IMR-90 (cell line): Measurements from ENCODE around the gene CORO1C. TPM values are rescaled to one million over a fixed set of nuclear protein-coding genes. Genes with fewer than 3 reads are reported as not detected.

Source experiments
- ATAC-seq: fragments of 200-7000 bp; cut with Tn5 transposase; 2 replicates; pipeline ENCODE4 v1.9.1; 2020; ENCODE audit warnings: low read depth, mild to moderate bottlenecking, moderate library complexity
- BruUV-seq: library from RNA; stranded (reverse); fragments of 400-500 nt; replicated peaks from 2 replicates; lab custom pipeline; 2021; lab: Mats Ljungman, UMichigan
- CTCF ChIA-PET: fragments of 300-600 bp; formaldehyde crosslinking; extraction: SDS; loops from one replicate; lab custom pipeline; 2021; ENCODE audit warnings: antibody characterized with exemption; lab: Yijun Ruan, JAX
- POLR2A ChIA-PET: fragments of 300-600 bp; sonication (Branson Sonifier 250); formaldehyde crosslinking; loops from one replicate; lab custom pipeline; 2022; ENCODE audit warnings: antibody characterized with exemption; ENCODE audit not compliant: unreplicated experiment; lab: Charles Lee
- DNase-seq: peaks from one replicate; pipeline ENCODE4 v3.0.0; 2013
- H2AFZ ChIP-seq: replicated peaks from 2 replicates; pipeline ENCODE3; 2013; ENCODE audit warnings: low read length, mild to moderate bottlenecking; ENCODE audit not compliant: poor library complexity
- H2AK5ac ChIP-seq: 2 replicates; pipeline ENCODE4 v1.6.1; 2013; ENCODE audit warnings: low read depth, low read length, inconsistent platforms
- H2AK9ac ChIP-seq: replicated peaks from 2 replicates; pipeline ENCODE3; 2013; ENCODE audit warnings: mild to moderate bottlenecking, low read depth, low read length, moderate library complexity; ENCODE audit not compliant: poor library complexity
- H2BK120ac ChIP-seq: 2 replicates; pipeline ENCODE4 v1.6.1; 2013; ENCODE audit warnings: low read depth, low read length, inconsistent platforms
- H2BK15ac ChIP-seq: 3 replicates; pipeline ENCODE4 v1.6.1; 2013; ENCODE audit warnings: low read depth, low read length, inconsistent platforms
- H2BK20ac ChIP-seq: 2 replicates; pipeline ENCODE4 v1.6.1; 2013; ENCODE audit warnings: low read depth, mild to moderate bottlenecking, inconsistent platforms, low read length, moderate library complexity
- H2BK5ac ChIP-seq: 2 replicates; pipeline ENCODE4 v1.6.1; 2013; ENCODE audit warnings: mild to moderate bottlenecking, low read depth, low read length, inconsistent platforms; ENCODE audit not compliant: poor library complexity, severe bottlenecking
- H3K14ac ChIP-seq: replicated peaks from 2 replicates; pipeline ENCODE4 v1.6.1; 2013; ENCODE audit warnings: low read depth, low read length, inconsistent platforms
- H3K18ac ChIP-seq: 2 replicates; pipeline ENCODE4 v1.6.1; 2013; ENCODE audit warnings: low read depth, low read length, control low read depth
- H3K23ac ChIP-seq: 2 replicates; pipeline ENCODE4 v1.6.1; 2013; ENCODE audit warnings: low read depth, low read length, inconsistent platforms
- H3K27ac ChIP-seq: 2 replicates; pipeline ENCODE4 v1.5.1; 2013; ENCODE audit warnings: mild to moderate bottlenecking, control low read depth, low read length; ENCODE audit not compliant: insufficient read depth
- H3K27me3 ChIP-seq: 2 replicates; pipeline ENCODE4 v1.6.1; 2013; ENCODE audit warnings: low read length; ENCODE audit not compliant: control insufficient read depth, insufficient read depth
- H3K36me3 ChIP-seq: 2 replicates; pipeline ENCODE4 v1.6.1; 2013; ENCODE audit warnings: low read length, mixed read lengths; ENCODE audit not compliant: control insufficient read depth, insufficient read depth
- H3K4ac ChIP-seq: 2 replicates; pipeline ENCODE4 v1.6.1; 2013; ENCODE audit warnings: low read depth, low read length, inconsistent platforms
- H3K4me1 ChIP-seq: 2 replicates; pipeline ENCODE4 v1.6.1; 2013; ENCODE audit warnings: low read length, mixed read lengths; ENCODE audit not compliant: control insufficient read depth, insufficient read depth
- H3K4me2 ChIP-seq: 2 replicates; pipeline ENCODE4 v1.6.1; 2013; ENCODE audit warnings: low read depth, mild to moderate bottlenecking, control low read depth, low read length, moderate library complexity
- H3K4me3 ChIP-seq: 2 replicates; pipeline ENCODE4 v1.5.1; 2013; ENCODE audit warnings: low read depth, mild to moderate bottlenecking, control low read depth, low read length, moderate library complexity; ENCODE audit not compliant: insufficient read depth
- H3K56ac ChIP-seq: 2 replicates; pipeline ENCODE4 v1.6.1; 2013; ENCODE audit warnings: low read length, inconsistent platforms; ENCODE audit not compliant: insufficient read depth; ENCODE audit errors: extremely low read depth
- H3K79me1 ChIP-seq, 2 experiments: 2 replicates each; pipeline ENCODE4 v1.6.1; 2013; ENCODE audit warnings: low read length in 2 of 2, inconsistent platforms in 1 of 2, low read depth in 1 of 2
- H3K9ac ChIP-seq: 2 replicates; pipeline ENCODE4 v1.6.1; 2013; ENCODE audit warnings: low read depth, low read length, control low read depth
- H3K9me1 ChIP-seq: 2 replicates; pipeline ENCODE4 v1.6.1; 2013; ENCODE audit warnings: low read length, inconsistent platforms; ENCODE audit not compliant: insufficient read depth
- H3K9me3 ChIP-seq: 2 replicates; pipeline ENCODE4 v1.6.1; 2013; ENCODE audit warnings: low read length; ENCODE audit not compliant: control insufficient read depth, insufficient read depth
- H4K20me1 ChIP-seq: 2 replicates; pipeline ENCODE4 v1.6.1; 2013; ENCODE audit warnings: low read length, inconsistent platforms; ENCODE audit not compliant: insufficient read depth
- H4K5ac ChIP-seq: 2 replicates; pipeline ENCODE4 v1.6.1; 2013; ENCODE audit warnings: mild to moderate bottlenecking, low read depth, low read length, control low read depth
- H4K8ac ChIP-seq, 2 experiments: 2 replicates each; pipeline ENCODE4 v1.6.1; 2013; ENCODE audit warnings: low read depth in 2 of 2, low read length in 2 of 2, control low read depth in 1 of 2, inconsistent platforms in 1 of 2
- H4K91ac ChIP-seq: 2 replicates; pipeline ENCODE4 v1.6.1; 2013; ENCODE audit warnings: low read depth, low read length, inconsistent platforms; ENCODE audit not compliant: insufficient read depth
- CTCF ChIP-seq: conservative IDR thresholded peaks from 2 replicates; pipeline ENCODE4 v1.5.1; 2012; ENCODE audit warnings: mild to moderate bottlenecking, low read depth, low read length, improper control_type of control experiment
- WGBS, 2 experiments: methylation state at CpG; one replicate each; pipeline versions ENCODE4 v1.1.5 to v1.1.7; 2013; ENCODE audit warnings: missing lambda C conversion rate in 2 of 2; ENCODE audit not compliant: insufficient read length in 1 of 2; ENCODE audit errors: extremely low coverage in 2 of 2; 5-methylcytosine and 5-hydroxymethylcytosine counted together
- dilution Hi-C: fragments of 300-500 bp; cut with HindIII; formaldehyde crosslinking; loops from one replicate; pipeline ENCODE4 v1.14.3; 2018; ENCODE audit warnings: low sequenced_read_pairs; ENCODE audit not compliant: unreplicated experiment
- in situ Hi-C: fragments of 300-500 bp; cut with MboI; formaldehyde crosslinking; loops from 3 replicates; pipeline ENCODE4 v1.14.3; 2019; ENCODE audit warnings: low sequenced_read_pairs, inconsistent platforms, mixed read lengths
- intact Hi-C: fragments of 100-400 bp; cut with micrococcal nuclease; formaldehyde crosslinking; loops from 2 replicates; pipeline ENCODE4 v1.10.0; 2022
- polyA plus RNA-seq, 3 experiments: library from polyadenylated mRNA; depleted of rRNA; stranded (reverse); fragments of >200 nt; gene quantifications; 2 replicates each; pipeline ENCODE4 v1.2.3, GENCODE V29; 2012; ENCODE audit warnings: low replicate concordance in 1 of 3
- total RNA-seq: library from RNA; depleted of rRNA; stranded (reverse); fragments of >200 nt; gene quantifications from 2 replicates; pipeline ENCODE4 v1.2.3, GENCODE V29; 2012

CORO1C gene
- total and polyA plus RNA-seq, 2 of the 4 experiments (the other 2 are of a cell fraction), result 675 to 1,100 TPM

- no peak within 1 kb of the TSS for H3K27ac ChIP-seq
- no peak within 1 kb of the TSS for H3K9ac ChIP-seq
- no peaks in the 10 kb centered on the region for H3K36me3 ChIP-seq
- ChIA-PET POLR2A (no interaction called here), CTCF (no interaction called here)
- no peaks in the 10 kb centered on the region for H3K9me3 ChIP-seq
- H4K5ac ChIP-seq, result no peak within 1 kb of the TSS
- 74% methylated on average over 7 of the region's 14 CpGs; no CpG with 5 or more reads in 1 of the 2 experiments for WGBS, 2 experiments
- no peak within 1 kb of the TSS for H3K4ac ChIP-seq
- no peak within 1 kb of the TSS for H2BK15ac ChIP-seq
- H3K23ac ChIP-seq, result no peak within 1 kb of the TSS
- H3K9me1 ChIP-seq, result peaks cover 19% of the 10 kb centered on the region
- H3K18ac ChIP-seq, result no peak within 1 kb of the TSS
- in situ Hi-C loops, result loop anchor here (25.0 kb wide), 1 partner anchor 454 kb away; the partner anchor contains the start of genes ALKBH2 and UNG
- ATAC-seq, result no peak
- H2AK9ac ChIP-seq, result peak within 1 kb of the TSS; percentile 9
- H3K27me3 ChIP-seq, result no peaks in the 10 kb centered on the region
- H2BK5ac ChIP-seq, result no peak within 1 kb of the TSS
- H2AFZ ChIP-seq, result no peak within 1 kb of the TSS
- H3K79me1 ChIP-seq, result peaks cover 0 to 24% of the 10 kb centered on the region in 2 experiments; a peak in 2 of 4 replicates
- H3K14ac ChIP-seq, result no peak within 1 kb of the TSS
- H3K4me3 ChIP-seq, result no peak within 1 kb of the TSS
- intact Hi-C loops, result no loop called here
- dilution Hi-C loops, result no loop called here
- no peak within 1 kb of the TSS for H2BK20ac ChIP-seq
- no peak for TF ChIP-seq CTCF
- H3K4me1 ChIP-seq, result peaks cover 31% of the 10 kb centered on the region
- H2BK120ac ChIP-seq, result no peak within 1 kb of the TSS
- H4K91ac ChIP-seq, result no peak within 1 kb of the TSS
- H3K56ac ChIP-seq, result no peak within 1 kb of the TSS
- DNase-seq, result no peak
- BruUV-seq, result no TSS peak
- peaks cover 15% of the 10 kb centered on the region for H4K20me1 ChIP-seq
- H2AK5ac ChIP-seq, result peak within 1 kb of the TSS; percentile 27; the same call in 1 of the 2 replicates
- no peak within 1 kb of the TSS; a peak in 1 of 4 replicates for H4K8ac ChIP-seq
- H3K4me2 ChIP-seq, result no peak within 1 kb of the TSS
Observed at GRCh38 chr12:108633534-108634248, 97.6 kb downstream of the CORO1C start, which contains the start of gene SELPLG. SELPLG (minus strand) TSS chr12:108633894; CDS start chr12:108624307, 9,587 bp downstream.
